HepG2 (cell line): ENCODE results near the gene STARD10. TPM values are rescaled to one million over a fixed set of nuclear protein-coding genes. Genes with fewer than 3 reads are reported as not detected.

Experiments used
- ATAC-seq: fragments of 200-7000 bp; cut with Tn5 transposase; 3 replicates; pipeline ENCODE4 v1.9.1; 2020; ENCODE audit warnings: mild to moderate bottlenecking, moderate library complexity
- BruUV-seq: library from RNA; stranded (reverse); fragments of 400-500 nt; replicated peaks from 2 replicates; lab custom pipeline; 2021; lab: Mats Ljungman, UMichigan
- CTCF ChIA-PET: fragments of 300-600 bp; formaldehyde crosslinking; extraction: SDS; loops from one replicate; lab custom pipeline; 2021; ENCODE audit warnings: low total read pairs, inconsistent platforms, low intra/inter-chr PET ratio; lab: Yijun Ruan, JAX
- POLR2A ChIA-PET: fragments of 350-600 bp; sonication (Branson Sonifier 250); formaldehyde crosslinking; loops from one replicate; lab custom pipeline; 2020; ENCODE audit warnings: antibody characterized with exemption, inconsistent platforms; lab: Yijun Ruan, JAX
- DNase-seq: peaks from one replicate; pipeline ENCODE4 v3.0.0-alpha.2; 2015; ENCODE audit warnings: low spot score
- FAIRE-seq: peaks from 3 replicates; lab custom pipeline; 2011; peaks lifted over from hg19 to GRCh38; lab: Jason Lieb, UNC
- H2AFZ ChIP-seq: one replicate; pipeline ENCODE4 v1.6.1; 2011; ENCODE audit warnings: low read length, inconsistent platforms
- H3K27ac ChIP-seq: fragments of 300-600 bp; 3 replicates; pipeline ENCODE4 v1.8.0; 2011; ENCODE audit warnings: mixed run types, mild to moderate bottlenecking, mixed read lengths, low read length, inconsistent platforms; ENCODE audit not compliant: insufficient read depth; ENCODE audit errors: extremely low read length
- H3K27me3 ChIP-seq, 2 experiments: fragments of 200-600 bp in 1 of 2; 2 replicates in 1 of 2; 3 replicates in 1 of 2; pipeline versions ENCODE4 v1.6.0 to v1.8.0; 2011; ENCODE audit warnings: low read length in 2 of 2, mild to moderate bottlenecking in 2 of 2, moderate library complexity in 2 of 2, inconsistent platforms in 1 of 2; ENCODE audit not compliant: insufficient read depth in 2 of 2, control insufficient read depth in 1 of 2
- H3K36me3 ChIP-seq, 2 experiments: fragments of 200-600 bp in 1 of 2; replicated peaks in 1 of 2; 2 replicates in 1 of 2; 3 replicates in 1 of 2; pipeline versions ENCODE4 v1.5.1 to v1.8.0; 2011; ENCODE audit warnings: low read length in 2 of 2, inconsistent platforms in 1 of 2; ENCODE audit not compliant: insufficient read depth in 2 of 2, control insufficient read depth in 1 of 2
- H3K4me1 ChIP-seq: 2 replicates; pipeline ENCODE4 v1.5.1; 2012; ENCODE audit warnings: low read length, inconsistent platforms; ENCODE audit not compliant: insufficient read depth
- H3K4me2 ChIP-seq: 2 replicates; pipeline ENCODE4 v1.6.0; 2011; ENCODE audit warnings: low read depth, low read length, inconsistent platforms
- H3K4me3 ChIP-seq, 3 experiments: fragments of 200-600 bp in 1 of 3; sonication (generic), shearing (Covaris generic) in 1 of 3; replicated peaks in 1 of 3; 2 replicates each; pipeline ENCODE4 v1.5.1; 2011 to 2016; ENCODE audit warnings: low read length in 3 of 3, inconsistent platforms in 2 of 3, low read depth in 2 of 3, mild to moderate bottlenecking in 2 of 3, control low read depth in 1 of 3, mixed read lengths in 1 of 3; ENCODE audit not compliant: insufficient read depth in 1 of 3
- H3K79me2 ChIP-seq: one replicate; pipeline ENCODE4 v1.6.1; 2011; ENCODE audit warnings: low read length, inconsistent platforms; ENCODE audit not compliant: insufficient read depth
- H3K9ac ChIP-seq: 2 replicates; pipeline ENCODE4 v1.6.0; 2011; ENCODE audit warnings: mild to moderate bottlenecking, low read depth, low read length, inconsistent platforms; ENCODE audit not compliant: insufficient read depth
- H3K9me3 ChIP-seq: 2 replicates; pipeline ENCODE4 v1.5.1; 2012; ENCODE audit warnings: mild to moderate bottlenecking, low read length
- H4K20me1 ChIP-seq: 2 replicates; pipeline ENCODE4 v1.6.0; 2011; ENCODE audit warnings: inconsistent platforms, mild to moderate bottlenecking, low read length, moderate library complexity; ENCODE audit not compliant: insufficient read depth
- AGO2 ChIP-seq: fragments of 200-400 bp; formaldehyde crosslinking; optimal IDR thresholded peaks from 2 replicates; pipeline ENCODE3; 2017; ENCODE audit warnings: mild to moderate bottlenecking, low read depth, low read length, moderate library complexity
- CEBPB ChIP-seq: IDR thresholded peaks from 2 replicates; pipeline ENCODE4 v1.6.1; 2011; ENCODE audit warnings: low read depth, low read length, improper control_type of control experiment, borderline replicate concordance
- JUND ChIP-seq: sonication (generic); formaldehyde crosslinking; IDR thresholded peaks from 2 replicates; pipeline ENCODE4 v1.8.0; 2022; ENCODE audit warnings: mild to moderate bottlenecking, missing genetic modification reagents
- SP4 ChIP-seq: sonication (generic); formaldehyde crosslinking; IDR thresholded peaks from 2 replicates; pipeline ENCODE4 v1.8.1; 2023; ENCODE audit warnings: mild to moderate bottlenecking, missing genetic modification reagents
- ZNF569 ChIP-seq: sonication (generic); formaldehyde crosslinking; IDR thresholded peaks from 2 replicates; pipeline ENCODE4 v1.5.0; 2020; ENCODE audit warnings: mild to moderate bottlenecking, missing genetic modification reagents, moderate library complexity, borderline replicate concordance
- WGBS: methylation state at CpG from one replicate; pipeline ENCODE4 v1.1.6; 2017; ENCODE audit warnings: low lambda C conversion rate; 5-methylcytosine and 5-hydroxymethylcytosine counted together
- in situ Hi-C: cut with HindIII; loops from 2 replicates; pipeline ENCODE4 v1.10.0; 2017; ENCODE audit warnings: low pct_unique_long_range_greater_than_20kb; ENCODE audit not compliant: extremely low pct_ligation_motif_present
- intact Hi-C: fragments of 100-400 bp; cut with micrococcal nuclease; formaldehyde crosslinking; loops from one replicate; pipeline ENCODE4 v1.10.0; 2022; ENCODE audit not compliant: unreplicated experiment
- polyA plus RNA-seq, 8 experiments: library from polyadenylated mRNA; depleted of rRNA in 3 of 8; stranded (reverse) in 7 of 8; unstranded in 1 of 8; fragments of >200 nt; fragmentation: Illumina TruSeq in 4 of 8; extraction: Trizol in 4 of 8; gene quantifications; 2 replicates each; pipeline versions ENCODE4 v1.2.1 to v1.2.3, GENCODE V29; 2011 to 2016; ENCODE audit warnings: low read depth in 4 of 8, missing spikeins in 1 of 8, mixed read lengths in 1 of 8; ENCODE audit not compliant: insufficient read depth in 1 of 8
- total RNA-seq, 5 experiments: library from RNA; depleted of rRNA; stranded (reverse); fragments of >200 nt; fragmentation: Illumina TruSeq; extraction: Trizol; gene quantifications; 2 replicates each; pipeline ENCODE4 v1.2.3, GENCODE V29; 2016; ENCODE audit warnings: low read depth in 1 of 5

STARD10 gene
- total and polyA plus RNA-seq, 2 of the 13 experiments (the other 11 are each of a cell fraction or from before 2014, with no cell fraction given), result 260 to 341 TPM

GRCh38 chr11:72732329-72732728 is 61.5 kb downstream of the STARD10 start:
- POLR2A ChIA-PET, result no interaction called here
- in situ Hi-C loops, result no loop called here
- intact Hi-C loops, result no loop called here
- Histone ChIP-seq H3K9me3 (no peaks in the 10 kb centered on the region), H4K20me1 (0 out of 2 replicates have a peak, but pooled peaks cover 3% of the 10 kb centered on the region), H3K36me3 (peaks cover 13 to 29% of the 10 kb centered on the region in 2 experiments; a peak in 4 of 5 replicates), H3K27ac (no peak overlapping the region), H3K79me2 (peaks cover 58% of the 10 kb centered on the region), H3K4me1 (peaks cover 19% of the 10 kb centered on the region; the same call in 1 of the 2 replicates), H2AFZ (no peak overlapping the region), H3K4me2 (no peak overlapping the region)
- no peak for FAIRE-seq
- DNase-seq, result no peak
- no peak for ATAC-seq
- WGBS, result over 99% methylated on average over 10 of the region's 10 CpGs
- TF ChIP-seq JUND (CRISPR knock-in tag) (no peak), ZNF569 (no peak), AGO2 (peak; percentile 30)
- TF ChIP-seq, all 625 proteins: peak for 1
- Histone ChIP-seq H3K9ac (no peak overlapping the region), H3K4me3 (no peak overlapping the region), H3K27me3 (no peaks in the 10 kb centered on the region)
- CTCF ChIA-PET, result no interaction called here
- BruUV-seq, result no TSS peak

GRCh38 chr11:72730737-72731136 is 63.1 kb downstream of the STARD10 start:
- intact Hi-C loops (no loop called here), in situ Hi-C loops (no loop called here)
- Histone ChIP-seq H3K4me3 (no peak overlapping the region), H3K9ac (no peak overlapping the region), H3K4me1 (0 out of 2 replicates have a peak, but pooled peaks cover 6% of the 10 kb centered on the region), H4K20me1 (no peaks in the 10 kb centered on the region), H3K9me3 (no peaks in the 10 kb centered on the region), H3K27ac (peak overlapping the region; percentile 6), H3K79me2 (peaks cover 45% of the 10 kb centered on the region), H3K27me3 (no peaks in the 10 kb centered on the region), H3K4me2 (no peak overlapping the region), H3K36me3 (peaks cover 17 to 34% of the 10 kb centered on the region in 2 experiments; a peak in 4 of 5 replicates), H2AFZ (no peak overlapping the region)
- ChIA-PET POLR2A (interaction anchor here (1.8 kb wide), 1 partner anchor 48 kb away, joined by 4 read pairs; no protein-coding TSS in a partner anchor), CTCF (no interaction called here)
- DNase-seq (no peak), FAIRE-seq (no peak), ATAC-seq (no peak; the same call in 2 of the 3 replicates)
- no TSS peak for BruUV-seq
- TF ChIP-seq SP4 (CRISPR knock-in tag), result no peak
- peak; percentile 77 for TF ChIP-seq CEBPB
- 63% methylated on average over 2 of the region's 2 CpGs for WGBS
